HG02642 (cell line): ENCODE measurements around the gene MGAT5.

ENCODE experiments used
- ATAC-seq: cut with Tn5 transposase; IDR thresholded peaks from one replicate; pipeline ENCODE4 v1.9.1; 2021; ENCODE audit warnings: mild to moderate bottlenecking; ENCODE audit not compliant: unreplicated experiment, poor library complexity

MGAT5 gene

GRCh38 chr2:134324947-134325346 is 71.1 kb downstream of the MGAT5 start:
- ATAC-seq = peak; percentile 81

GRCh38 chr2:134325696-134326095 is 71.8 kb downstream of the MGAT5 start:
- ATAC-seq = no peak

- no peak for ATAC-seq
Observed at GRCh38 chr2:134327367-134327766, 73.5 kb downstream of the MGAT5 start.

- no peak for ATAC-seq
Observed at GRCh38 chr2:134331081-134331480, 77.2 kb downstream of the MGAT5 start.

- ATAC-seq = no peak
Observed at GRCh38 chr2:134333646-134334189, 79.8 kb downstream of the MGAT5 start.

GRCh38 chr2:134334542-134335353 is 80.9 kb downstream of the MGAT5 start:
- ATAC-seq = peak; percentile 42

GRCh38 chr2:134335601-134336000 is 81.7 kb downstream of the MGAT5 start:
- no peak for ATAC-seq

- ATAC-seq = peak; percentile 94
Observed at GRCh38 chr2:134336352-134336751, 82.5 kb downstream of the MGAT5 start.

GRCh38 chr2:134336921-134337320 is 83.0 kb downstream of the MGAT5 start:
- no peak for ATAC-seq

GRCh38 chr2:134337631-134338030 is 83.8 kb downstream of the MGAT5 start:
- ATAC-seq = no peak

GRCh38 chr2:134338208-134338607 is 84.3 kb downstream of the MGAT5 start:
- ATAC-seq = no peak

GRCh38 chr2:134341476-134341875 is 87.6 kb downstream of the MGAT5 start:
- no peak for ATAC-seq

- no peak for ATAC-seq
Observed at GRCh38 chr2:134344954-134345697, 91.3 kb downstream of the MGAT5 start.

- no peak for ATAC-seq
Observed at GRCh38 chr2:134346141-134346540, 92.3 kb downstream of the MGAT5 start.

GRCh38 chr2:134347756-134348155 is 93.9 kb downstream of the MGAT5 start:
- no peak for ATAC-seq

GRCh38 chr2:134348239-134348638 is 94.4 kb downstream of the MGAT5 start:
- no peak for ATAC-seq

- ATAC-seq = no peak
Observed at GRCh38 chr2:134348760-134349159, 94.9 kb downstream of the MGAT5 start.

- ATAC-seq = no peak
Observed at GRCh38 chr2:134351016-134351415, 97.1 kb downstream of the MGAT5 start.

GRCh38 chr2:134351899-134352298 is 98.0 kb downstream of the MGAT5 start:
- ATAC-seq = no peak

- no peak for ATAC-seq
Observed at GRCh38 chr2:134352844-134353243, 99.0 kb downstream of the MGAT5 start.

GRCh38 chr2:134354611-134355010 is 100.7 kb downstream of the MGAT5 start:
- ATAC-seq = no peak
